Measurements from ENCODE around the gene KCTD18.

The KCTD18 gene

GRCh38 chr2:200484934-200485333 is 24.9 kb downstream of the KCTD18 start:
- DNase-seq: no peak

- peak in 1 of 5 experiments; percentile 59 for DNase-seq
Observed at GRCh38 chr2:200483729-200484198, 26.1 kb downstream of the KCTD18 start.

GRCh38 chr2:200482194-200482593 is 27.7 kb downstream of the KCTD18 start:
- DNase-seq: no peak

GRCh38 chr2:200479692-200480265 is 30.1 kb downstream of the KCTD18 start:
- DNase-seq: no peak

- no peak for DNase-seq
Observed at GRCh38 chr2:200477667-200478131, 32.2 kb downstream of the KCTD18 start.

- no peak for DNase-seq
Observed at GRCh38 chr2:200476836-200477235, 33.0 kb downstream of the KCTD18 start.

GRCh38 chr2:200475795-200476194 is 34.1 kb downstream of the KCTD18 start:
- DNase-seq: no peak

- DNase-seq: no peak
Observed at GRCh38 chr2:200472853-200473464, 36.9 kb downstream of the KCTD18 start.

GRCh38 chr2:200471928-200472645 is 37.8 kb downstream of the KCTD18 start:
- DNase-seq: no peak

GRCh38 chr2:200471324-200471848 is 38.5 kb downstream of the KCTD18 start:
- DNase-seq: peak in 2 of 5 experiments; percentile 8 to 74

GRCh38 chr2:200470230-200470629 is 39.6 kb downstream of the KCTD18 start:
- DNase-seq: no peak

GRCh38 chr2:200469708-200470211 is 40.1 kb downstream of the KCTD18 start:
- no peak for DNase-seq

- peak in 2 of 5 experiments; percentile 37 to 92 for DNase-seq
Observed at GRCh38 chr2:200467806-200468681, 41.8 kb downstream of the KCTD18 start.

GRCh38 chr2:200466425-200467418 is 43.1 kb downstream of the KCTD18 start:
- DNase-seq: peak in 2 of 5 experiments; percentile 33 to 78

- no peak for DNase-seq
Observed at GRCh38 chr2:200463452-200463851, 46.4 kb downstream of the KCTD18 start.

GRCh38 chr2:200461846-200462710 is 47.8 kb downstream of the KCTD18 start:
- no peak for DNase-seq

GRCh38 chr2:200459101-200459500 is 50.8 kb downstream of the KCTD18 start:
- DNase-seq: no peak

- no peak for DNase-seq
Observed at GRCh38 chr2:200456567-200456966, 53.3 kb downstream of the KCTD18 start.

GRCh38 chr2:200455958-200456421 is 53.9 kb downstream of the KCTD18 start:
- DNase-seq: peak in 1 of 5 experiments; percentile 94

All from T-helper 2 cell (primary cell).